Endothelial cell (in vitro differentiated cells): ENCODE data around the gene TRPM2. TPM values are rescaled to one million over a fixed set of nuclear protein-coding genes. Genes with fewer than 3 reads are reported as not detected.
"Not testable (repeated sequence)": the region's sequence is repeated elsewhere in the genome, so short reads cannot be mapped to it uniquely, and the experiment has no call there.

Experiments used
- DNase-seq: peaks from one replicate; pipeline ENCODE4 v3.0.0; 2021; ENCODE audit warnings: low spot score
- H3K27ac Mint-ChIP-seq: one replicate; pipeline ENCODE4 v1.8.0; 2021; ENCODE audit warnings: mixed read lengths, inconsistent platforms; ENCODE audit not compliant: unreplicated experiment
- H3K27me3 Mint-ChIP-seq: one replicate; pipeline ENCODE4 v1.8.0; 2021; ENCODE audit warnings: mild to moderate bottlenecking, moderate library complexity, mixed read lengths, inconsistent platforms; ENCODE audit not compliant: unreplicated experiment
- H3K36me3 Mint-ChIP-seq: one replicate; pipeline ENCODE4 v1.8.0; 2021; ENCODE audit warnings: mild to moderate bottlenecking, low read depth, mixed read lengths, inconsistent platforms; ENCODE audit not compliant: unreplicated experiment
- H3K4me1 Mint-ChIP-seq: one replicate; pipeline ENCODE4 v1.8.0; 2021; ENCODE audit warnings: mild to moderate bottlenecking, mixed read lengths, inconsistent platforms; ENCODE audit not compliant: unreplicated experiment
- H3K4me3 Mint-ChIP-seq: one replicate; pipeline ENCODE4 v1.8.0; 2021; ENCODE audit warnings: mild to moderate bottlenecking, mixed read lengths, inconsistent platforms; ENCODE audit not compliant: unreplicated experiment
- H3K9me3 Mint-ChIP-seq: one replicate; pipeline ENCODE4 v1.8.0; 2021; ENCODE audit warnings: mixed read lengths, inconsistent platforms; ENCODE audit not compliant: unreplicated experiment
- CTCF ChIP-seq: fragments of 200-600 bp; sonication (generic); IDR thresholded peaks from one replicate; pipeline ENCODE4 v1.5.0; 2021; ENCODE audit warnings: antibody characterized with exemption; ENCODE audit not compliant: unreplicated experiment
- total RNA-seq: library from RNA; stranded (reverse); fragmentation: NEBNext Ultra II Directional; extraction: Animal tissue kit (Norgen Biotek cat#: 25700); gene quantifications from one replicate; pipeline ENCODE4 v1.2.1, GENCODE V29; 2021; ENCODE audit not compliant: unreplicated experiment

The TRPM2 gene
- total RNA-seq, 1 donor from 2014 or later: 0.15 TPM

- H3K4me3 Mint-ChIP-seq: no peak overlapping the region
These were observed 49.1 kb downstream of the TRPM2 start for GRCh38 chr21:44402323-44403105.

GRCh38 chr21:44403106-44404020 is 49.9 kb downstream of the TRPM2 start:
- Mint-ChIP-seq H3K27ac (no peak overlapping the region), H3K36me3 (peaks cover 7% of the 10 kb centered on the region), H3K4me1 (no peaks in the 10 kb centered on the region), H3K27me3 (peaks cover 13% of the 10 kb centered on the region), H3K9me3 (peaks cover 6% of the 10 kb centered on the region), H3K4me3 (no peak overlapping the region)
- DNase-seq: no peak
- TF ChIP-seq CTCF: no peak

More at GRCh38 chr21:44402323-44403105, 49.1 kb downstream of the TRPM2 start:
- Mint-ChIP-seq H3K36me3 (peaks cover 4% of the 10 kb centered on the region), H3K4me1 (no peaks in the 10 kb centered on the region), H3K27ac (no peak overlapping the region), H3K9me3 (peaks cover 5% of the 10 kb centered on the region), H3K27me3 (peaks cover 17% of the 10 kb centered on the region)
- no peak for TF ChIP-seq CTCF
- no peak for DNase-seq

GRCh38 chr21:44404482-44404881 is 51.1 kb downstream of the TRPM2 start:
- H3K9me3 Mint-ChIP-seq, H3K4me1 Mint-ChIP-seq, H3K27ac Mint-ChIP-seq, DNase-seq, H3K4me3 Mint-ChIP-seq: not testable (repeated sequence)
- peaks cover 13% of the 10 kb centered on the region for H3K27me3 Mint-ChIP-seq
- H3K36me3 Mint-ChIP-seq: peaks cover 11% of the 10 kb centered on the region

- no peaks in the 10 kb centered on the region for H3K4me1 Mint-ChIP-seq
- TF ChIP-seq CTCF: no peak
These were observed 51.9 kb downstream of the TRPM2 start for GRCh38 chr21:44405091-44405947.

More at GRCh38 chr21:44405091-44405947, 51.9 kb downstream of the TRPM2 start:
- peaks cover 13% of the 10 kb centered on the region for H3K27me3 Mint-ChIP-seq
- peaks cover 11% of the 10 kb centered on the region for H3K36me3 Mint-ChIP-seq
- H3K9me3 Mint-ChIP-seq: peaks cover 6% of the 10 kb centered on the region
- no peak overlapping the region for H3K27ac Mint-ChIP-seq
- DNase-seq: no peak
- no peak overlapping the region for H3K4me3 Mint-ChIP-seq
